ENCODE results near the gene TIMP2. TPM values are rescaled to one million over a fixed set of nuclear protein-coding genes. Genes with fewer than 3 reads are reported as not detected.

The TIMP2 gene
- total RNA-seq, 1 experiment from 2014 or later: 29.0 TPM

DNA sequence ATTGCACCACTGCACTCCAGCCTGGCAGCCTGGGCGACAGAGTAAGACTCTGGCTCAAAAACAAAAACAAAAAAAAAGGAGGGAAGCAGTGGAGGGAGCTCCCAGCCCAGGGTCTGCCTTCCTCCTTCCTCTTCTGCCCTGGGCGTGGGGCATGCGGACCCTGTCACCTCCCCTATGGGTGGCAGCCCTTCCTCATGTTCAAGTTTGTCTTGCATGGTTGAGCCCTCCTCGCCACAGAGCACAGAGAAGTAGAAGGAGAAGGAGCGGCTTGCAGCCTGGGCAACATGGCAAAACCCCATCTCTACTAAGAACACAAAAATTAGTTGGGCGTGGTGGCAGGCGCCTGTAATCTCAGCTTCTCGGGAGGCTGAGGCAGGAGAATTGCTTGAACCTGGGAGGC, 21.4 kb upstream of the TIMP2 start:
- no peak overlapping the region for H2AK5ac ChIP-seq (ENCODE audit: insufficient read length, low read length)
- H3K23me2 ChIP-seq (ENCODE audit: insufficient read length, low read depth, low read length, poor library complexity, severe bottlenecking): no peaks in the 10 kb centered on the region
- no peak for DNase-seq
- no peak overlapping the region for H3K23ac ChIP-seq (ENCODE audit: insufficient read length, low read depth, low read length)
- Mint-ChIP-seq H3K27ac (no peak overlapping the region), H3K4me3 (no peak overlapping the region), H3K36me3 (ENCODE audit: insufficient read depth in 1 of 3, low read depth in 3 of 3) (peaks cover 4 to 17% (median 7%) of the 10 kb centered on the region in 3 experiments; a peak in 6 of 7 replicates), H3K4me1 (peaks cover 0 to 6% of the 10 kb centered on the region in 2 experiments; a peak in 2 of 4 replicates), H3K9me3 (peaks cover 17 to 20% of the 10 kb centered on the region in 2 experiments), H3K27me3 (ENCODE audit: low read depth) (peaks cover 22% of the 10 kb centered on the region)
- H2BK15ac ChIP-seq (ENCODE audit: low read depth, low read length): no peak overlapping the region
- no peaks in the 10 kb centered on the region for H4K20me1 ChIP-seq (ENCODE audit: control insufficient read depth, insufficient read depth, insufficient read length)
- H3K79me2 ChIP-seq (ENCODE audit: insufficient read depth, low read length): no peaks in the 10 kb centered on the region
- no peak overlapping the region for H3K56ac ChIP-seq (ENCODE audit: insufficient read length, low read depth, low read length)
- no peak overlapping the region for H3K4me2 ChIP-seq (ENCODE audit: insufficient read depth, insufficient read length, low read length)
- no peaks in the 10 kb centered on the region for H3K4me1 ChIP-seq (ENCODE audit: insufficient read depth, low read length)
- no peak overlapping the region for H3K4ac ChIP-seq (ENCODE audit: low read depth, low read length)
- H3K14ac ChIP-seq (ENCODE audit: insufficient read depth, low read length): no peak overlapping the region
- no peak overlapping the region for H2BK5ac ChIP-seq (ENCODE audit: insufficient read length, low read length)
- peaks cover 10% of the 10 kb centered on the region for H3K9me3 ChIP-seq (ENCODE audit: control insufficient read depth, low read depth, low read length)
- H3K27me3 ChIP-seq (ENCODE audit: insufficient read depth, low read length): no peaks in the 10 kb centered on the region
- H3T11ph ChIP-seq (ENCODE audit: low read length): no peak overlapping the region
- TF ChIP-seq, protein P1, sequence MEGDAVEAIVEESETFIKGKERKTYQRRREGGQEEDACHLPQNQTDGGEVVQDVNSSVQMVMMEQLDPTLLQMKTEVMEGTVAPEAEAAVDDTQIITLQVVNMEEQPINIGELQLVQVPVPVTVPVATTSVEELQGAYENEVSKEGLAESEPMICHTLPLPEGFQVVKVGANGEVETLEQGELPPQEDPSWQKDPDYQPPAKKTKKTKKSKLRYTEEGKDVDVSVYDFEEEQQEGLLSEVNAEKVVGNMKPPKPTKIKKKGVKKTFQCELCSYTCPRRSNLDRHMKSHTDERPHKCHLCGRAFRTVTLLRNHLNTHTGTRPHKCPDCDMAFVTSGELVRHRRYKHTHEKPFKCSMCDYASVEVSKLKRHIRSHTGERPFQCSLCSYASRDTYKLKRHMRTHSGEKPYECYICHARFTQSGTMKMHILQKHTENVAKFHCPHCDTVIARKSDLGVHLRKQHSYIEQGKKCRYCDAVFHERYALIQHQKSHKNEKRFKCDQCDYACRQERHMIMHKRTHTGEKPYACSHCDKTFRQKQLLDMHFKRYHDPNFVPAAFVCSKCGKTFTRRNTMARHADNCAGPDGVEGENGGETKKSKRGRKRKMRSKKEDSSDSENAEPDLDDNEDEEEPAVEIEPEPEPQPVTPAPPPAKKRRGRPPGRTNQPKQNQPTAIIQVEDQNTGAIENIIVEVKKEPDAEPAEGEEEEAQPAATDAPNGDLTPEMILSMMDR (conservative IDR thresholded peaks at IDR 0.05): no peak
- H4K91ac ChIP-seq (ENCODE audit: insufficient read length, low read depth, low read length): no peak overlapping the region
- no peak overlapping the region for H2BK20ac ChIP-seq (ENCODE audit: low read depth, low read length, poor library complexity, severe bottlenecking)
- no peak overlapping the region for H3K9ac ChIP-seq (ENCODE audit: extremely low read depth, insufficient read length, low read length)
- no peak overlapping the region for H4K5ac ChIP-seq (ENCODE audit: insufficient read length, low read depth, low read length)
- H2BK120ac ChIP-seq (ENCODE audit: low read depth, low read length, poor library complexity, severe bottlenecking): no peak overlapping the region
- H3K27ac ChIP-seq (ENCODE audit: insufficient read length, low read depth, low read length): no peak overlapping the region
- no peak overlapping the region for H4K8ac ChIP-seq (replicated peaks; ENCODE audit: insufficient read length, low read depth, low read length)
- no peak overlapping the region for H3K18ac ChIP-seq (ENCODE audit: insufficient read length, low read depth, low read length)
- WGBS (ENCODE audit: extremely low coverage, insufficient read length, low lambda C conversion rate): no CpG with 5 or more reads among the region's 8 CpGs
- H3K79me1 ChIP-seq (ENCODE audit: insufficient read depth, low read depth, low read length, poor library complexity, severe bottlenecking): no peaks in the 10 kb centered on the region
- H2BK12ac ChIP-seq (ENCODE audit: insufficient read length, low read depth, low read length): no peak overlapping the region
- no peak overlapping the region for H2AFZ ChIP-seq (ENCODE audit: low read length)

All from H9 (cell line).